Right lobe of liver (tissue), 6 donors: ENCODE results near the gene VWA7. TPM values are rescaled to one million over a fixed set of nuclear protein-coding genes. Genes with fewer than 3 reads are reported as not detected.

Source experiments
- ATAC-seq, 4 donors: fragments of 200-7000 bp; cut with Tn5 transposase; one replicate each; pipeline ENCODE4 v1.9.1; 2020; ENCODE audit warnings: mild to moderate bottlenecking in 4 of 4, moderate library complexity in 4 of 4
- DNase-seq, 3 donors: peaks; one replicate each; pipeline ENCODE4 v3.0.0-alpha.2; 2020
- H3K27ac ChIP-seq, 3 donors: fragments of 200-600 bp; one replicate each; pipeline ENCODE4 v1.8.0; 2022
- H3K27me3 ChIP-seq, 2 donors: fragments of 200-600 bp; one replicate each; pipeline ENCODE4 v1.8.0; 2022
- H3K36me3 ChIP-seq, 4 donors: fragments of 200-600 bp; sonication (generic) in 1 of 4; one replicate each; pipeline versions ENCODE4 v1.5.1 to v1.8.0; 2017 to 2022; ENCODE audit warnings: control low read depth in 1 of 4
- H3K4me1 ChIP-seq, 4 donors: fragments of 200-600 bp; sonication (generic) in 1 of 4; one replicate each; pipeline versions ENCODE4 v1.5.1 to v1.8.0; 2017 to 2022; ENCODE audit warnings: control low read depth in 1 of 4
- H3K4me3 ChIP-seq, 3 donors: fragments of 200-600 bp; one replicate each; pipeline ENCODE4 v1.8.0; 2022
- H3K9me3 ChIP-seq, 4 donors: fragments of 200-600 bp; sonication (generic) in 1 of 4; one replicate each; pipeline versions ENCODE4 v1.5.1 to v1.8.0; 2017 to 2022; ENCODE audit warnings: control low read depth in 1 of 4
- POLR2A ChIP-seq: fragments of 450-650 bp; IDR thresholded peaks from one replicate; pipeline ENCODE4 v1.6.1; 2017; ENCODE audit warnings: antibody characterized with exemption, mild to moderate bottlenecking
- WGBS: methylation state at CpG from one replicate; pipeline ENCODE4 v1.1.6; 2018; ENCODE audit warnings: low coverage, low lambda C conversion rate; ENCODE audit not compliant: insufficient coverage; ENCODE audit errors: missing lambda C conversion rate; 5-methylcytosine and 5-hydroxymethylcytosine counted together
- intact Hi-C, 2 donors: fragments of 100-400 bp; cut with DNase I; formaldehyde crosslinking; loops; one replicate each; pipeline versions ENCODE4 v1.11.2 to v1.14.1; 2022
- total RNA-seq, 6 experiments: library from RNA; depleted of rRNA in 2 of 6; stranded (reverse); fragments of >200 nt in 2 of 6; fragmentation: NEBNext Ultra II Directional in 3 of 6; extraction: Animal tissue kit (Norgen Biotek cat#: 25700) in 3 of 6; gene quantifications; one replicate each; pipeline versions ENCODE4 v1.1.0 to v1.2.4, GENCODE V29; 2016 to 2023
- TF ChIP-seq, protein P1 (sequence below), 4 donors: fragments of 200-600 bp in 3 of 4; fragments of 450-650 bp in 1 of 4; IDR thresholded peaks; one replicate each; pipeline versions ENCODE4 v1.5.1 to v1.8.0; 2016 to 2022; ENCODE audit warnings: antibody characterized with exemption in 4 of 4, mild to moderate bottlenecking in 2 of 4
- donor health status: DM: no; HTN: yes; CAD: no.
- donor health status: DM: no; HTN: no; CAD: no.
- donor health status: DM: no; HTN: no; CAD: no.
- donor health status: DM: no; HTN: yes; CAD: no.
- donor health status: DM: no; HTN: yes; CAD: no.

Gene VWA7
- total RNA-seq, 6 experiments from 2014 or later, result 1.2 to 5.2 (median 2.7) TPM

DNA sequence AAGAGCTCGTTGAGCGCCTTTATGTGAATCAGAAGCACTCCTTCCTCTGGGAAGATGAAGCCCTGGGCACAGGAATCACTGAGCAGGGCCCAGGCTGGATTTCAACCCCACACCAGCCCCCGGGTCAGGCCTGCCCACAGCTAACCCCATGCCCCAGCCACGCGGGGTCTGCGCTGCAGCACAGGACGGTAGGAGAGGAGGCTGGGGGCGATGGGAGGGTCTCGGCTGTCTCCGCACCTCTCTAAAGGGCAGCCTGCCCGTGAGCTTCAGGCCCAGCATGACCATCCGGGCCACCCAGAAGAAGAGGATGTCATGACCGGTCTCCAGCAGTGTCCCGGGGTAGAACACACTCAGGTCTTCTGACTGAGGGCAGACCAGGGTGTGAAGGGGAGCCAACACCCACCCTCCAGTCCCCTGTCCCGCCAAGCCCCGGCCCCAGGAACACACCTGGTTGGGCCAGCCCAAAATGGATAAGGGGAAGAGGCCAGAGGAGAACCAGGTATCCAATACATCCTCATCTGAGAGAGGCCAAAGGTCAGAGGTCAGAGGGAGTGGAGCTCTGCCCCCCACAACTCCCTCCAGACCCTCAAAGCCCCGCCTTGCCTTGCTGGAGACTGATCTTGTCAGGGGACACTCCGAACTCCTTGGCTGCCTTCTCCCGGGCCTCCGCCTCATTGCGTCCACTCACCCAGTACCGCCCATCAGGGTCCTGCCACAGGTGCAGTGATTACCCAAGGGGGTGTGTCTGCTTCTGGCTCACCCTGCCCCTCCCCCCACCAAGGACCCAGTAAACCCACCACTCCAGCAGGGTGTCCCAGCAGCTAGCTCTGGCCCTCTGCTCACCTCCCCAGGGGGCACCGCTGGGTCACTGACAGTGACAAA is 4.4 kb upstream of the VWA7 start:
- TF ChIP-seq, protein P1, sequence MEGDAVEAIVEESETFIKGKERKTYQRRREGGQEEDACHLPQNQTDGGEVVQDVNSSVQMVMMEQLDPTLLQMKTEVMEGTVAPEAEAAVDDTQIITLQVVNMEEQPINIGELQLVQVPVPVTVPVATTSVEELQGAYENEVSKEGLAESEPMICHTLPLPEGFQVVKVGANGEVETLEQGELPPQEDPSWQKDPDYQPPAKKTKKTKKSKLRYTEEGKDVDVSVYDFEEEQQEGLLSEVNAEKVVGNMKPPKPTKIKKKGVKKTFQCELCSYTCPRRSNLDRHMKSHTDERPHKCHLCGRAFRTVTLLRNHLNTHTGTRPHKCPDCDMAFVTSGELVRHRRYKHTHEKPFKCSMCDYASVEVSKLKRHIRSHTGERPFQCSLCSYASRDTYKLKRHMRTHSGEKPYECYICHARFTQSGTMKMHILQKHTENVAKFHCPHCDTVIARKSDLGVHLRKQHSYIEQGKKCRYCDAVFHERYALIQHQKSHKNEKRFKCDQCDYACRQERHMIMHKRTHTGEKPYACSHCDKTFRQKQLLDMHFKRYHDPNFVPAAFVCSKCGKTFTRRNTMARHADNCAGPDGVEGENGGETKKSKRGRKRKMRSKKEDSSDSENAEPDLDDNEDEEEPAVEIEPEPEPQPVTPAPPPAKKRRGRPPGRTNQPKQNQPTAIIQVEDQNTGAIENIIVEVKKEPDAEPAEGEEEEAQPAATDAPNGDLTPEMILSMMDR (IDR thresholded peaks at IDR 0.05), result no peak
- no peak for TF ChIP-seq POLR2A
- Histone ChIP-seq H3K9me3 (no peaks in the 10 kb centered on the region), H3K4me3 (no peak overlapping the region), H3K4me1 (peaks cover 0 to 11% (median 3%) of the 10 kb centered on the region in 4 donors), H3K27me3 (no peaks in the 10 kb centered on the region), H3K27ac (no peak overlapping the region), H3K36me3 (peaks cover 0 to 43% (median 22%) of the 10 kb centered on the region in 4 donors)
- intact Hi-C loops, result no loop called here
- DNase-seq (no peak), ATAC-seq (no peak)
- 93% methylated on average over 5 of the region's 23 CpGs for WGBS

GRCh38 chr6:31780507-31781243 is 3.5 kb upstream of the VWA7 start:
- no peak for TF ChIP-seq POLR2A
- TF ChIP-seq, protein P1 (IDR thresholded peaks at IDR 0.05), result no peak
- DNase-seq (no peak), ATAC-seq (no peak)
- Histone ChIP-seq H3K4me3 (no peak overlapping the region), H3K9me3 (no peaks in the 10 kb centered on the region), H3K4me1 (peaks cover 0 to 19% (median 6%) of the 10 kb centered on the region in 4 donors), H3K27me3 (no peaks in the 10 kb centered on the region), H3K27ac (no peak overlapping the region), H3K36me3 (peaks cover 0 to 43% (median 22%) of the 10 kb centered on the region in 4 donors)
- 57% methylated on average over 1 of the region's 20 CpGs for WGBS
- intact Hi-C loops, result no loop called here

DNA sequence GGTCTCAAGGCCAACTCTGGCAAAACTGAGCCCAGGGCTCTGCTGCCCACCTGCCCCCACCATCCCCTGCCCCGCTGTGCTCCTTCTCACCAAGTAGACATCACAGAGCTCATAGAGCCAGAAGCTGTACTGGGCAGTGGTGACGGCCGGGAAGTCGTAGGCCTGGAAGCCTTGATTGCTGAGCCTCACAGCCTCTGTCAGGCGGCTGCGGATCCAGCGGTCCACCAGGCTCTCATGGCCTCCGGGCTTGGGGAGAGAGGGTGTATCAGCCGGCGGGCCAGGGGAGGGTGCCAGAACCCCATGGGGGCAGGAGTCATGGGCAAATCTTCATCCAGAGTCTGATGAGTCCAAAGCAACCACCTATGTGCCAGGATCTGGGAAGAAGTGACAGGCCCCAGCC is 2.8 kb upstream of the VWA7 start:
- WGBS, result no CpG with 5 or more reads among the region's 10 CpGs
- no peak for ATAC-seq
- H3K27ac ChIP-seq, result no peak overlapping the region
- intact Hi-C loops, result loop anchor here (10.0 kb wide), 1 partner anchor 55 kb away; no protein-coding TSS in a partner anchor
- no peak for TF ChIP-seq POLR2A
- TF ChIP-seq, protein P1 (IDR thresholded peaks at IDR 0.05), result no peak
- DNase-seq, result no peak
- no peaks in the 10 kb centered on the region for H3K27me3 ChIP-seq
- peaks cover 0 to 25% (median 6%) of the 10 kb centered on the region in 4 donors for H3K4me1 ChIP-seq
- no peaks in the 10 kb centered on the region for H3K9me3 ChIP-seq
- H3K36me3 ChIP-seq, result peaks cover 0 to 38% (median 18%) of the 10 kb centered on the region in 4 donors
- H3K4me3 ChIP-seq, result no peak overlapping the region

DNA sequence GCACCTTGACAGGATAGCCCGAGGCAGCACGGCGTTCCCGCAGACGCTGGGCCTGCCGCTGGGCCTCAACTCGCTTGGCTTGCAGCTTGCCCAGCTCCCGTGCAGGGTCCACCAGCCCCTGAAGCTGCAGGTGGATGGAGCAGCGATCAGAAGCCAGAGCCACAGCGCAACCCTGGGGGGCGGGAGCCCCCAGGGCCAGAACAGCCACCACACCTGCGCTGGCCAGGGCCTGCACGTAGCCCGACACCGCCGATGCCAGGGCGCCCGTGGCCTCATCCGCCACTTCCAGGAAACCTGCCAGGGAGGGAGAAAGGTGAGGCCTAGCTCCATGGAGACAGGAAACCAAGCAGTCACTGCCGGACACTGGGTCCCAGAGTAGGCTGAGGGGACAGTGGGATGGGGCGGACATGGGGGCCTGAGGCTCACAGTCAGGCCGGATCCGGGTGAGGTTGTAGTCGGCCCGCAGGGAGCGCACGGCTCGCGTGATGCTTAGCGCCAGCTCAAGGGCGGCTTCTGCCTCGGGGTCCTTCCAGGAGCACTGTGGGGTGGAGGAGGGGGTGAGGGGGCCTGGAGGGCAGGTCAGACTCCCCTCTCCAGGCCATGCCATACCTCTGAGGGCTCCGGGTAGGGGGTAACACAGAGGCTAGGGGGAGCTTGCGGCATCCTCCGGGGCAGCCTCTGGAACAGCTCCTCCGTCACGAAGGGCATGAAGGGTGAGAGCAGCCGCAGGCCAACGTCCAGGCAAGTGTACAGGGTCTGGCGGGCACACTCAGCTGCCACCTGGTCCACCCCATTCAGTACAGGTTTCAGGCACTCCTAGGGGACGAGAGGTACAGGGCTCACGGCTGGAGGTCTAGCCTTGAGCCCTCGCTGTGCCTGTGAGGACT is 2.1 kb upstream of the VWA7 start:
- no peaks in the 10 kb centered on the region for H3K9me3 ChIP-seq
- intact Hi-C loops, result loop anchor here (10.0 kb wide), 1 partner anchor 56 kb away; no protein-coding TSS in a partner anchor
- no peak overlapping the region for H3K4me3 ChIP-seq
- H3K27me3 ChIP-seq, result no peaks in the 10 kb centered on the region
- no peak overlapping the region for H3K27ac ChIP-seq
- peaks cover 0 to 25% (median 6%) of the 10 kb centered on the region in 4 donors for H3K4me1 ChIP-seq
- ATAC-seq (peak in 1 of 4 donors; percentile 17), DNase-seq (peak in 2 of 3 donors; percentile 48 to 78)
- TF ChIP-seq POLR2A, result no peak
- TF ChIP-seq, protein P1 (IDR thresholded peaks at IDR 0.05), result no peak
- WGBS, result no CpG with 5 or more reads among the region's 43 CpGs
- H3K36me3 ChIP-seq, result peaks cover 0 to 31% (median 15%) of the 10 kb centered on the region in 4 donors
